ENCODE data around the gene PLXNA4.

Gene PLXNA4

DNA sequence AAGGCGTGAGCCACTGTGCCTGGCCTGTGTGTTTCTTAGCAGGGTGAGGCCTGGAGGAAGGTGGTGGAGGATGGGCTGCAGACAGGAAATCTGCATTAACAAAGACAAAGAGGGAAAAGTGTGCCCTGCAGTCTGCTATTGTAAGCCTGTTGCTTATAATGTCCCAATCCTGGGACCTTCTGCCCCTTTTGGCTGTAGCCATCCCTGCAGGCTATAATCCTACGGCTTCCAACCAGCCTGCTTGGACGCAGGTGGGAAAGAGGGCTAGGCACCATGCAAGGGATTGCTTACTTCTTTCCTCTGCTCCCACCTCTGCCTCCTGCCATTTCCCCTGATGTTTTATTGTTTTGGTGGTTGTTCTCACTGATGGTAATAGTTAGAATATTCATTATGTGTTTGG lies 434.3 kb downstream of the PLXNA4 start:
- DNase-seq (ENCODE audit: low read depth) = no peak

GRCh38 chr7:132141109-132141508 lies 435.2 kb downstream of the PLXNA4 start:
- no peak for DNase-seq (ENCODE audit: low read depth)

DNA sequence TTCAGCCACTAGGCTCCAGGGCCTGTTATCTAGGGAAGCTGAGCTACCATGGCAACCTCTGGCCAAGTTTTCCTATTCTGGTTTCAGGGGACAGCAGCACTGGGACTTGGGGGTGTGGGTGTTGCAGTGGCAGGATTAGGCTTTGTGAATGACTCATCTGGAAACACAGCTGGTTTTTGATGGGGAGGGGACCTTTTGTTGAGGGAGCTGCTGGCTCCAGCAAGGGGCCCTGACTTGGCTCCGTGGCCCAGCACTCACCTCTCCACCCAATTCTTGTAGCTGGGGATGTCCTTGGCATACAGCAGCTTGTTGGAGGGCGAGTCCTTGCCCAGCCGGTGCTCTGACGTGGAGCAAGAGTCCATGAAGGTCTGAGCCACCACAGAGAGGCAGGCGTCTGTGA lies 435.9 kb downstream of the PLXNA4 start:
- no peak for DNase-seq (ENCODE audit: low read depth)

DNA sequence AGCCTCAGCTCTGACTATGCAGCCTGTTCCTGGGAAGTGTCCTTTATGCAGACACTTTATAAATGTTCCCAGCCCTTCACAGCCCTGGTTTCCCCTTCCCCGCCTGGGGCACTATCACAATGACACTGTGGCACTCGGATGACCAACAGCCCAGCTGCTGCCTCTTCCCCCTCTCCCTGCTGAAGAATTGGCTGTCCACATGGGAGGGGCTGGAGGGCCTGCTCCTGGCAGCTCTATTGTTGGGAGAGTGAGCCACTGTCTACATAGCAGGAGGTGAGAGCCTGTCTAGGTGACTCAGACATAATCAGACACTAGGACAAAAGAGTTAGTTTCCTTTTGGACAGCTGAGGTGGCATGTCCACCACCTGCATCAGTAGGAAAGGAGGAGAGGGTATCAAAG lies 437.5 kb downstream of the PLXNA4 start:
- DNase-seq (ENCODE audit: low read depth) = no peak

GRCh38 chr7:132137681-132138080 lies 438.6 kb downstream of the PLXNA4 start:
- DNase-seq (ENCODE audit: low read depth) = no peak

GRCh38 chr7:132135746-132136385 lies 440.4 kb downstream of the PLXNA4 start:
- DNase-seq (ENCODE audit: low read depth) = no peak

DNA sequence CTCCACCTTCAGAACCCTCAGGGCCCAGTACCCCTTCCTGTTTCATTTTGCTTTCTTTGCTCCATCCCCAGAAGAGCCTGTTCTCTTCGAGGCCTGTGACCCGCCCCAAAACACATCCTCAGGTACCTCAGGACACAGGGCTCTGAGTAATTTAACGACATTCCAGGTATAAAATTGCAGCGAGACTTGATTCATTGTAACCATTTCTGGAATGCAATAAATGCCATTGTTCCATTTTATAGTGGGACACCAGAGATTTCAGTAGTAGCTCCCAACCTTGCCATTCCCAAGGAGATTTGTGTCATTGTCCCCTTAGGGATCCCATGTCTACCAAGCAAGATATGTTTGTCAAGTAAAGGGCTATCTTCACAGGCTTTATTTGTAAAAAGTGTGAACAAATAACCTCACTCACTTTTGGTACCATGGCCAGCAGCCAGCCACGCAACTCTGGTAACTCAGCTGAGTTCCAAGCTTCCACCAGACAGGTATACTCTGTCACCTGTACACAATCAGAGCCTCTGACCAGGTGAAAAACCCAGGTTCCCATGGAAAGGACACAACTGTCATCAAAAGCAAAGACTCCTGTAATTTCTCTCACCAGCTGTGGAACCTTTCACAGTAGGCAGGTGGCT lies 441.3 kb downstream of the PLXNA4 start:
- no peak for DNase-seq (ENCODE audit: low read depth)

DNA sequence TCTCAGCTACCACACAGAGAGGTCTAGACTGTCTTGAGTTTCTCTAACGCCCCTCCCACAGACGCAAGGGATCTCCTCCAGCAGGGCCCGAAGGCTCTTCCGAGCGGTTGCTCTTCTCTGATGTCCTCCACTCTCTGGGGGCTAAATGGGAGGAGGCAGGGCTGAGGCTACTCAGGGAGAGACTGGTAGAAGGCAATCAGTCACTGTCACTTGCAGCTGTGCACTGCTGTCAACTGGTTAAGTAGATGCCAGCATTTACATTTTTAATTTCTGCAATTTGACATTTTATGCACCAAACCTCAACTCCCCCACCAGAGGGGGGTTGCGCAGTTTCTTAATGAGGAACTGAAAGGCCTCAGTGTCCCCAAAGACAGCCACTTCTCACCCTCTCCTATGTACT lies 442.8 kb downstream of the PLXNA4 start:
- no peak for DNase-seq (ENCODE audit: low read depth)

DNA sequence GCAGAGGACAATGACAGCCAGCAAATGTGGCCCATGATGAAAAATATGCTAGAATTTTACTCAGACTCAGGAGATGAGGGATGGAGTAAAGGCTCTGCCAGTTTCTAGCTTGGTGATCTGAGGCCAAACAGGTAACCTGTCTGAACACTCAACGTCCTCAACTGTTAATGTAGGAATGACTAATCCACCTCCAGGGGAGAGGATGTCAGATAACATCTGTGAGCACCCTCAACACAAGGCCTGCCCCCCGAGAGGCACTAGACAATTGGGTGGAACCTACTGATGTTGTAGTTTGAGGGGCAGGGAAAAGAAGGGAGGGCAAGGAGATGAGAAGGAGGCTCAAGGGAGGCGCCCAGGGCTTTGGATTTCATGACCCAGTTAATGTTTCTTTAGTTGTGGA lies 445.1 kb downstream of the PLXNA4 start:
- DNase-seq (ENCODE audit: low read depth) = no peak

DNA sequence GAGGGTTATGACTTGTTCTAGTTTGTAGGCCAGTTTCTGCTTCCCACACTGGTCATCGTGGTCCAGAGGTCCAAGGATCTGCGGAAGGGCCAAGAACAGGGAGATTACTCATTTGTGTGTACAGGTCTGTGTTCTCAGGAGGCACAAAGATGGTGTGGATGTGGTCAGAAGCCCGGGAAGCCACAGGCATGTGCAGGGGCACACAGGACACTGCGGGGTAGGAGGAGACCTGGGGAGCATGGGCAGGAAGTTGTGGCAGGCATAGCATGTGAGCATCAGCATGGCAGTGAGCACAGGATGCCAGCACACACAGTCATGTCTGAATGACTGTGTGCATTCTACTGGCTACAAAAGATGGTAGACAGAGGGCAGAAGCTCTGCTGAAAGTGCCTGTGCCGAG lies 445.8 kb downstream of the PLXNA4 start:
- no peak for DNase-seq (ENCODE audit: low read depth)

DNA sequence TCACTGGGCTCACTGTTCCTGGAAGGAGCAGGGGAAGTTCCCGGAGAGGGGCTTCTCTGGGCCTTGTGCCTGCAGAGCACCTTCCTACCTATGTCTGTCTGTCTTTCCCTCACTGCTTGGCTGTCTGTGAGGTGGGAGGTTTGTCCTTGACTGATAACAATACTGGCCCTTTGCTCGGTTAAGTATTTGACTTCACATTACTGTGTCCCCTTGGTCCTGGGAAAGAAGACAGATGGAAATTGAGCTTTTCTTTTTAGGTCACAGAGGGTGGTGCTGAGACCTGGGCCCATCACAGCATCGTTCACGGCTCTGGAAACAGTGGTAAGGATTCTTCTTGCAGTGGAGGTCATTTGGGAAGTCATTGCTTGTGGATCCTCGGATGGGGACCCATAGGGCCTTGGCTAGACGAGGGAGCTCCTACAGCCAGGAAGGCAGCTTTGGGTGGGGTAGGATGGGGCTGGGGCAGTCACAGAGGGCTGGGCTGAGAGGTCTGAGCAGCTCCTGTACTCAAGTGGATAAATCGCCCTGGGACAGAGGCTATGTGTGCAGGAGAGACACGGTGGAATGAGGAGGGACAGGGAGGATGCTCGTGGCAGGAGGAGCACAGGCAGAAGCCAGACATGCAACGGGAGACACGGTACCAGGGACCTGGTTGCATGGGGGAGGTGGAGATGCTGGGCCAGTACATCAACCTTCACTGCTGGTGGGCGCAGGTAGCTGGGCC lies 450.2 kb downstream of the PLXNA4 start:
- no peak for DNase-seq (ENCODE audit: low read depth)

DNA sequence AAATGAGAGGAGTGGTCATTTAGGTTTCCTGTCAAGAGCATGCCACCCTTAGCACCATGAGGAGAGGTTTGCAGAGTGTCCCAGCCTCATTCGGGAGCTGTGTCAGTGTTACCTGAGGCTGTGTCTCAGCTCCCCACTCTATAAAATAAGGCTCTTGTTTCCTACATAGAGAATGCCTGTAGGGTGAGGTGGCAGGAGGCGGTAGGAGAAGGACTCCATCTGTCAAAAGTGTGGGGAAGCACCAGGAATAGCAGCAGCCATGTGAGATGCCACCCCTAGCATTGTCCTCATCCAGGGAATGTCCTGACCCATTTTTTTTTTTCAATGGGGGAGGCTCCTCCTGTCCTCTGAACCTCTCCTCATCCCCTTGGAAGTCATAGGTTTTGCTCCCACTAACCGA lies 451.2 kb downstream of the PLXNA4 start:
- DNase-seq (ENCODE audit: low read depth) = no peak

- no peak for DNase-seq (ENCODE audit: low read depth)
Measured at GRCh38 chr7:132124575-132124974, 451.7 kb downstream of the PLXNA4 start.

- no peak for DNase-seq (ENCODE audit: low read depth)
Measured at GRCh38 chr7:132123773-132124172, 452.5 kb downstream of the PLXNA4 start.

DNA sequence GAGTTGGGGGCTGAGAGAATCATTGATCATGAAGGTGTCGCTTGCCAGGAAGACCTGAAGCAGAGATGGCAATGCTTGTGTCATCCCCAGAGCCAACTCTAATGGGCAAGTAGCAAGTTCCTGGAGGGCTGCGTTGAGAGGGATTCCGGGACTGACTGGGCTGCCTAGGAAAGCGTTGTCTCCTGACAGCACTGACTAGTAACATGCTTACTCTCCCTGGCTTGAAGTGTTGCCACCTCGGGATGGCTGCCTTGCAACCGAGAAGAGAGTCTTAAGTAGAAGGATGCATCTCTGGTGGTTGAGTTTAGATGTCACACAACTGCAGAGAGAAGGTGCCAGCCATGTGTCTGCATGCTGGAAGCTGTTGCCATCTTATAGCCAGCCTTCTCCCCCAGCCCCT lies 453.4 kb downstream of the PLXNA4 start:
- no peak for DNase-seq (ENCODE audit: low read depth)

- no peak for DNase-seq (ENCODE audit: low read depth)
Measured at GRCh38 chr7:132121987-132122386, 454.3 kb downstream of the PLXNA4 start.

DNA sequence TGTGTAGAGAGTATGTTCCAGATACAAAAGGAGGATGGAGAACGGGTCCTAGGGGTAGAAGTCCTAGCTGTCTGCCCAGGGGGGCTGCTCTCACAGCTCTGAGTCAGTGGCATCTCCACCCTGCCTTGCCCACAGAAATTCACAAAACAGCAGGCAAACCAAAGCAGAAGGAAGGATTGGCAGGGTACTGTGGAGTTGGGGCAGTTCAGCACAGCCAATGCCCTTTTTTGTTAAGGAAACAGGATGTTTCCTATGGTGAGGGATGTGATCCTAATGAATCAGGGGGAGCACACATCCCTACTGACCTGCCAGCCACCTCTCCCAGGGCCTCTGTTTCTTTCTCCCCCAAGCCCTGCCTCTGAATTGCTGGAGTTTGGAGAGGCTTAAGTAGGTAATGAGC lies 457.6 kb downstream of the PLXNA4 start:
- DNase-seq (ENCODE audit: low read depth) = no peak

DNA sequence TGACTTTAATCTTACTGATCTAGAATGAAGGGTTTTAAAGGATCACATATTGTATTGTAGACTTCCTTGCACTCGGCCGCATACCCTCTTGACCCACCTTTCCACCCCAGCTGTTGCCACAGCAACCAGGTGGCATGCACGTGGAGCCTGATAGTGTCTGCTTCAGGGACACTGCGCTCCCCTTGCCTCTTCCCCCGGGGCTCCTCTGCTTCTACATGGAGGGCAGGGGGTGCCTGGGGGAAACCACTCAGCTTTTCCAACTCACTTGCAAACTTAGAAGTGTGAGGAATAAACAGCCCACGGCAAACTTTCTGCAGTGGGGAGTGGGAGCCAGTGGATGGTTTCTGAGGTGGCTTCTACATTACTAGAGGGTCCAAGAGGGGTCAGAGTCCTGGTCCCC lies 458.6 kb downstream of the PLXNA4 start:
- DNase-seq (ENCODE audit: low read depth) = no peak

GRCh38 chr7:132117181-132117580 lies 459.1 kb downstream of the PLXNA4 start:
- DNase-seq (ENCODE audit: low read depth) = no peak

GRCh38 chr7:132116369-132116768 lies 459.9 kb downstream of the PLXNA4 start:
- DNase-seq (ENCODE audit: low read depth) = no peak

- DNase-seq (ENCODE audit: low read depth) = no peak
Measured at GRCh38 chr7:132115758-132116157, 460.5 kb downstream of the PLXNA4 start.

- no peak for DNase-seq (ENCODE audit: low read depth)
Measured at GRCh38 chr7:132115028-132115427, 461.2 kb downstream of the PLXNA4 start.

GRCh38 chr7:132114411-132114810 lies 461.9 kb downstream of the PLXNA4 start:
- DNase-seq (ENCODE audit: low read depth) = no peak
